ENCODE results near the gene RSPO3.

Gene RSPO3

GRCh38 chr6:127243501-127243900 is 125.0 kb downstream of the RSPO3 start:
- CTCF ChIA-PET = interaction anchor here (2.9 kb wide), 1 partner anchor 23 kb away, joined by 10 read pairs; the partner anchor contains the start of gene RNF146
- no peak for DNase-seq (ENCODE audit: low read depth, low spot score)
- H3K4me3 ChIP-seq (ENCODE audit: low read depth, low read length) = no peak overlapping the region
- TF ChIP-seq CTCF (IDR thresholded peaks at IDR 0.05; ENCODE audit: insufficient read depth, low read length, missing control alignments) = no peak
- POLR2A ChIA-PET = no interaction called here

Data from AG04449 (cell line).